Stimulated activated CD4-positive, alpha-beta T cell treated with anti-CD3 and anti-CD28 coated beads, Interleukin-15, amount 100 ng/mL, for 1 hour (primary cell): ENCODE results near the gene NUP160.
"Not testable (repeated sequence)": the region's sequence is repeated elsewhere in the genome, so short reads cannot be mapped to it uniquely, and the experiment has no call there.

Experiments
- DNase-seq, 2 donors: peaks; one replicate each; pipeline ENCODE4 v3.0.0-alpha.2; 2020; ENCODE audit warnings: low read depth in 1 of 2, low spot score in 1 of 2

NUP160 gene

GRCh38 chr11:47791774-47792430, 56.2 kb downstream of the NUP160 start:
- no peak for DNase-seq

DNA sequence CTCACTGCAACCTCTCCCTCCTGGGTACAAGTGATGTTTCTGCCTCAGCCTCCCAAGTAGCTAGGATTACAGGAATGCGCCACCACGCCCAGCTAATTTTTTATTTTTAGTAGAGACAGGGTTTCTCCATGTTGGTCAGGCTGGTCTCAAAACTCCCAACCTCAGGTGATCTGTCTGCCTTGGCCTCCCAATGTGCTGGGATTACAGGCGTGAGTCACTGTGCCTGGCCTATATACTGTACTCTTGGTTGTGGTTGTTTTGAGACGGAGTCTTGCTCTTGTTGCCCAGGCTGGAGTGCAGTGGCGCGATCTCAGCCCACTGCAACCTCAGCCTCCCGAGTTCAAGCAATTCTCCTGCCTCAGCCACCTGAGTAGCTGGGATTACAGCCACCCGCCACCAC, 58.1 kb downstream of the NUP160 start:
- not testable (repeated sequence) for DNase-seq

DNA sequence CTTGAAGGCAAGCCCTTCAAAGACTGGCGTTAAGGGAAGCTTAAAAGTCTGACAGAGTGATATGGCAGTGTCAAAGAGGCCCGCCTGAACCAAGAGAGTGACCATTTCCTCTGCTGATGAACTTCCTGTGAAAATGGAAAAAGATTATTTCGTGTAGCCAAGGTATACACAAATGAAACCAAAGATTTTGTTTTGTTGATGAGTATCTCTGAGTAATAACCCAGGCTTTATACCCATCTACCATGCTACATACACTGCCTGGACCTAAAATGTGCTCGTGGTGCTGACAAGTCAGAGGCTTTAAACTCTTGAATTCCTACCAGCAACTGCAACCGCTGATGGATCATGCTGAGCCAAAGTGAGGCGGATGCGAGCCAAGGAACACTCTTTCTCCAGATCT, 60.0 kb downstream of the NUP160 start:
- DNase-seq = no peak

DNA sequence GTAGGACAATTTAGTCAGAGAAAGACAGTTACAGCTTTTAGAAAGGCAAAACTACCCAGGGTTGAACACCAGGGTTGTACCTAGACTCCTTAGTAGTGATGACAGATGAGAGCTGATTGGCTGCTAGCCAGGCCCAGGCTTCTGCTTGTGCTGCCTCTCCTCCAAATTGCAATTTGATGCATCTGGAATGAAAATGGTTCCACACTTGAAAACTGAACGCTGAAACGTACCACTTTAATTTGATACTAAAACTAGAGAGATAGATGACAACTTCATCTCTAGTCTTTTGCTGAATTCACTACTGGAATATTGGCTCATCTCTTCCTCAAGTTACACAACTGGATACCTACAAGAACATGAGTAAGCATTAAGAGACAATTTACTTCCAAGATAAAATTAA, 61.8 kb downstream of the NUP160 start:
- no peak for DNase-seq

DNA sequence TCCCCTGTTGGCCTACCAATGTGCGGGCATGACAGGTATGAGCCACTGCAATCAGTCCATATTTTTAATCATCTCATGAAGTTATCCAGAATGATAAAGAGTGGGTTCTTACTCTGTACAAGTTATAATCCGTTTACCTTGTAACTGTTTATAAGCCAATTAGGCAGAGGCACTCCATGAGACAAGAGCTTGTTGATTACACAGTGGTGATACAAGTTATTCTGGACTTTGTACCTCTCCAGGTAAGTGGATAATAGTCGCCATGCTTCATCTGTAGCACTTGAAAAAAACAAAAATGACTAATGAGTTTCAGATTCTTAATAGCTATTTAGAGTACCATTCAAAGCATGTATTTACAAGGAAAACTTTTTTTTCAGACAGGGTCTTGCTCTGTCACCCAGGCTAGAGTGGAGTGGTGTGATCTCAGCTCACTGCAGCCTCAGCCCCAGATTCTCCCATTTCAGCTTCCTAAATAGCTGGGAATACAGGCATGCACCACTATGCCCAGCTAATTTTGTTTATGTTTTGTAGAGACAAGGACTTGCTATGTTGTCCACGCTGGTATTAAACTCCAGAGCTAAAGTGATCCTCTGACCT, 63.3 kb downstream of the NUP160 start:
- DNase-seq = no peak

GRCh38 chr11:47783087-47783610, 65.0 kb downstream of the NUP160 start:
- no peak for DNase-seq

DNA sequence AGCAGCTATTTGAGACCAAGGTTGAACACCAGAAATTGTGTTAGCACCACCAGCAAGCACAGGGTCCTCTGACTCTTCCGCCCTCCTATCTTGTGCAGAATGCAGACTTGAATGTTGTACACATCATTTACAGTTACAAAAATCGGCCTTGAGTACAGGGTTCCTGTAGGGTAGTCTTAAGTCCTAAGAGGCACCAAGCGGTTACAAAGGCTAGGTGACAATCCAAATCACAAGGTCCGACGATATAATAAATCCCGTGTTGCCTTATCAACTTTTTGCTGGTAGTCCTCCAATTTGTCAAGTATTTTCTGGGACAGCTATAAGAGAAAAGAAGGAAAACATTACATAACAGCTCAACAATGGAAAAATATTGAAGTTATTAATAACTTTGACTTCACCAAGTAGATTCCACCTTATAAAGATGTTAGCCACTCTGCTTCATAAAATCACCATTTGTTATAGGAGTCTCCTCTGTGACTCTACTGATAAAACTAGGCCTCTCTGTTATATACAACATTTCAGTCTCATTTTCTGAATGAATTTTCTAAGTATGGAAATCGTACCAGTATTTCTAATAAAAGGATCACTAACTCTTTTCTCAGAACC, 69.2 kb downstream of the NUP160 start:
- no peak for DNase-seq

- no peak for DNase-seq
These were observed 72.8 kb downstream of the NUP160 start for GRCh38 chr11:47775240-47775869.

GRCh38 chr11:47773882-47774281, 74.3 kb downstream of the NUP160 start:
- DNase-seq = no peak

GRCh38 chr11:47769556-47769955, 78.6 kb downstream of the NUP160 start:
- not testable (repeated sequence) for DNase-seq

DNA sequence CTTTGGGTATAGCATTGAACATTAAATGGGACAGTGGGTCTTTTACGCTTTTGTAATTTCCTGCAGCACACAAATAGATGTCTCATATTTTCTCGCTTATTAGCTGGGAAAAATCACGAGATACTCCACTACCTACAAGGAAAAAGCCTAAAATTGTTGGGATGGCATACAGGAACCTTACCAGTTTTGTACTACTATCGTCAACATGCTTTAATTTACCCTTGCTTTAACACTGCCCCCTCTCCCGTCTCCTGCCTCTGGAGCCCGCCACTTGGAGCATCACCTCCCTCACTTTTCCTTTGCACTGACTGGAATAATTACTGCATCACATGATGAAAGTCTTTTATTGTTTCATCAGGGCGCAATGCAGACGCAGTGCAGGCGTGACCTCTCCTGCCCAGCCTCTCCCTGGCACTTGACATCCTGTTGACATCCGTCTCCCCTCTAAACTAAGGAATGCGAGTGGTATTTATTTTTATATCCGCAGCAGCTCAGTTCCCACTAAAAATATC, 80.0 kb downstream of the NUP160 start:
- no peak for DNase-seq

- DNase-seq = peak; percentile 52 to 64
These were observed 81.5 kb downstream of the NUP160 start for GRCh38 chr11:47766509-47767227.

- DNase-seq = no peak
These were observed 83.1 kb downstream of the NUP160 start for GRCh38 chr11:47765086-47765485.

DNA sequence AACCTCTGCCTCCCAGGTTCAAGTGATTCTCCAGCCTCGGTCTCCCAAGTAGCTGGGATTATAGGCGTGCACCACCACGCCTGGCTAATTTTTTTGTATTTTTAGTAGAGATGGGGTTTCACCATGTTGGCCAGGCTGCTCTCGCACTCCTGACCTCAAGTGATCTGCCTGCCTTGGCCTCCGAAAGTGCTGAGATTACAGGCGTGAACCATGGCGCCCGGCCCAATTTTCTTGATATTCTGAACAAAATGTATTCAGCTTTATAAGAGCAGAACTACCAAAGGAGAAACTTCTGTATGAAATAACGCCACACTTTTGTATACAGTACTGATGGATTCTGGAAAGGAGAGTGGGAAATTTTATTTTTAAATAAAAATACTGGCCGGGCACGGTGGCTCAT, 88.9 kb downstream of the NUP160 start:
- DNase-seq = not testable (repeated sequence)

GRCh38 chr11:47756208-47756607, 91.9 kb downstream of the NUP160 start:
- DNase-seq = no peak

DNA sequence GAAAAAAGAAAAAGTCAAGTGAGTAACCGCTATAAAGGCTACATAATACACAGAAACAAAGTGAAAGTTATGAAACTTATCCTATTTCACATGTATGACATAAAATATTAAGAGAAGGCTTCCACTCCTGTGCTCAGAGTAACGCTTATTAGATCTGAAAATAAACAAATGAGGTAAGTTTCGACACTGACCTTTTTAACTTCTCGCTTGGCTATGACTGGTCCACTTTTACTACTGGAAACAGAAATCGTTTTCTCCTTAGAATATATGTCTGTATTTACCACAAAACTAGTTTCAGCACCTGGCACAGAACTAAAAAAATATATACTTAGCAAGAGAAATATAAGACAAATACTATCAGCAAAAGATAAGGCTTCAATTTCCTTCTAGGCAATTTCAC, 97.4 kb downstream of the NUP160 start:
- DNase-seq = no peak

- not testable (repeated sequence) for DNase-seq
These were observed 105.7 kb downstream of the NUP160 start for GRCh38 chr11:47742494-47742893.

- DNase-seq = not testable (repeated sequence)
These were observed 110.3 kb downstream of the NUP160 start for GRCh38 chr11:47737817-47738216.

GRCh38 chr11:47732271-47732670, 115.9 kb downstream of the NUP160 start:
- DNase-seq = no peak

- DNase-seq = no peak
These were observed 116.7 kb downstream of the NUP160 start for GRCh38 chr11:47731475-47731874.
